Skeletal muscle satellite cell (primary cell): ENCODE results near the gene PRPF6.
"Not testable (repeated sequence)": the region's sequence is repeated elsewhere in the genome, so short reads cannot be mapped to it uniquely, and the experiment has no call there.

Experiments
- H3K27me3 ChIP-seq: 2 replicates; pipeline ENCODE4 v1.7.0; 2013; ENCODE audit warnings: low read length; ENCODE audit not compliant: control insufficient read depth, insufficient read depth
- H3K36me3 ChIP-seq: 2 replicates; pipeline ENCODE4 v1.7.0; 2013; ENCODE audit warnings: mild to moderate bottlenecking, control low read depth, low read length; ENCODE audit not compliant: insufficient read depth
- H3K4me1 ChIP-seq: 2 replicates; pipeline ENCODE4 v1.7.0; 2013; ENCODE audit warnings: low read length; ENCODE audit not compliant: control insufficient read depth, insufficient read depth
- H3K4me2 ChIP-seq: 2 replicates; pipeline ENCODE4 v1.7.0; 2013; ENCODE audit warnings: mild to moderate bottlenecking, low read length
- H3K4me3 ChIP-seq: 2 replicates; pipeline ENCODE4 v1.7.0; 2013; ENCODE audit warnings: low read length
- H3K9ac ChIP-seq: 2 replicates; pipeline ENCODE4 v1.7.0; 2013; ENCODE audit warnings: mild to moderate bottlenecking, low read depth, low read length, moderate library complexity
- H3K9me3 ChIP-seq: replicated peaks from 2 replicates; pipeline ENCODE4 v1.7.0; 2013; ENCODE audit warnings: mild to moderate bottlenecking, control low read depth, low read length

PRPF6 gene

GRCh38 chr20:63973160-63973479, 7.8 kb upstream of the PRPF6 start:
- Histone ChIP-seq H3K4me2 (no peak overlapping the region), H3K27me3 (no peaks in the 10 kb centered on the region), H3K36me3 (no peaks in the 10 kb centered on the region), H3K9me3 (no peaks in the 10 kb centered on the region), H3K4me1 (peaks cover 22% of the 10 kb centered on the region), H3K4me3 (no peak overlapping the region), H3K9ac (peak overlapping the region; percentile 72)

DNA sequence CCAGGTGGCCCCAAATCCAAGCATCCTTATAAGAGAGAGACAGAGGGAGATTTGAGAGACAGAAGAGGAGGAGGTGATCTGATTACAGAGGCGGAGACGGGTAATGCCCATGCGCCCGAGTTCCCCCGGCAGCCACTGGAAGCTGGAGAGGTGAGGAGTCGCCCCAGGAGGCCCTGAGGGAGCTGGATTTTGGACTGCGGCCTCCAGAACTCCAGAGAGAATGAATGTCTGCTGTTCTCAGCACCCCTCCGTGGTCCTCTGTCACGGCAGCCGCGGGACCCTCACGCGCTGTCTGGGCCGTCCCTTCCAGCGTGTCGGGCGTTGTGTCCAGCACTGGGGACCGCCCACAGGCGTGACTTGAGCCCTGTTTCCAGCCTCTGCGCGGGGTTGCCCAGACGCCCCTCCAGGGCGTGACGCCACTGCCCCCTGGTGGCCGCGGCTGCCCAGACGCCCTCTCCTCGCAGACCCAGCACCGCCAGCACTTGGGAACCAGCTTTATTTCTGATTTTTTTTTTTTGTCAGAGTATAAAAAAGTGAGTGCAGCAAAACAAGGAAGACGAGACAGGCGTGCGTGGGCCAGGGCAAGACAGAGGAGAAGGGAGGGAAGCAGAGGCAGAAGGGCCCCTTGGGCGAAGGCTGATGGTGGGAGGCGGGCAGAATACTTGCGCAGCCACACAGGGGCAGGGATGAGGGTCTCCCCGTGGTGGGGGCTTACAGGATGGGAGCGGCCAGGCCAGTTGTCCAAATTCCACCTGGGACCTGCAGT, 7.1 kb upstream of the PRPF6 start:
- Histone ChIP-seq H3K9me3 (no peaks in the 10 kb centered on the region), H3K4me2 (peak overlapping the region; percentile 99), H3K4me1 (peaks cover 24% of the 10 kb centered on the region), H3K4me3 (peak overlapping the region; percentile 80), H3K36me3 (no peaks in the 10 kb centered on the region), H3K27me3 (no peaks in the 10 kb centered on the region), H3K9ac (peak overlapping the region; percentile 72)

- Histone ChIP-seq H3K27me3 (no peaks in the 10 kb centered on the region), H3K9me3 (no peaks in the 10 kb centered on the region), H3K36me3 (no peaks in the 10 kb centered on the region), H3K4me3 (no peak overlapping the region), H3K4me1 (peaks cover 26% of the 10 kb centered on the region), H3K4me2 (no peak overlapping the region), H3K9ac (no peak overlapping the region)
Measured at GRCh38 chr20:63974402-63975200, 6.3 kb upstream of the PRPF6 start.

DNA sequence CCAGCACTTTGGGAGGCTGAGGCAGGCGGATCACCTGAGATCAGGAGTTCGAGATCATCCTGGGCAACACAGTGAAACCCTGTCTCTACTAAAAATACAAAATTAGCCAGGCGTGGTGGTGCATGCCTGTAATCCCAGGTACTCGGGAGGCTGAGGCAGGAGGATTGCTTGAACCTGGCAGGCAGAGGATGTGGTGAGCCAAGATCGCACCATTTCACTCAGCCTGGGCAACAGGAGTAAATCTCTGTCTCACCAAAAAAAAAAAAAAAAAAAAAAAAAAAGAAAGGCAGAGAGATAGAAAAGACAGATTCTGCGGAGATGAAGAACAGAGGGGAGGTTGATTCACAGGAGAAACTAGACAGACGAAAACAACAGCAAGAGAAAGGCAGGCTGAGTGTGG, 4.4 kb upstream of the PRPF6 start:
- H3K4me3 ChIP-seq, H3K27me3 ChIP-seq, H3K4me2 ChIP-seq, H3K9ac ChIP-seq, H3K36me3 ChIP-seq, H3K9me3 ChIP-seq: not testable (repeated sequence)
- peaks cover 30% of the 10 kb centered on the region for H3K4me1 ChIP-seq

DNA sequence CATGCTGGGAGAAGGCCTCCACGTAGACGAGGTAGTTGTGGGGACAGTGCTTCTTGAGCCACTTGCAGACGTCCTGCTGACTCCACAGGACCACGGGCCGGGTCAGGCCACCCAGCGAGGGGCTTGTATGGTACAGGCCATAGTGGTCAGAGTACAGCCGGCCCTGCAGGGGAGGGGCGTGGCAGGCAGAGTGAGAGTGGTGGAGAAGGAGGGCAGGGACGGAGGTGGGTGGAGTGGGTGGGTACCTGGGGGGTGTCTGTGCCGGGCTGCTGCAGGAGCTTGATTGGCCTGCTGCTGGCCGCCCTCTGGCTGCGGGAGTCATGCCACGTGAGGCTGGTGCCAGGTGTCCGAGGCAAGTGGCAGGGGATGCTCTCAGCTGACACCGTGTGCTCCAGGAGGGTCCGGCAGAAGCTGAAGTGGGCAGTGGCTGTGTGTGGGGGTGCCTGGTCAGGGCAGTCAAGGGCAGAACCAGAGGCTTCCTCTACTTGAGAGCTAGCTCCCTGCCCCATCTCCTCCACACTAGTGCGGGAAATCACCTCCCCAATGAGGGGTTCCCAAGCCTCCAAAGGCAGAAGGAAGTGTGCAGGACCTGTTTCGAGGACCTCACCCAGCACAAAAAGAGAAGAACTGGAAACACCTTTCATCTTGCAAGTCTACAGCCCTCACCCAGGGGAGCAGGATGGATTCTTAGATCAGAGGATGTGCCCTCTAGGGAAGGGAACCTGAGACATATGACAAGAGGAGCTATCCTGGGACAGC, 3.8 kb upstream of the PRPF6 start:
- H3K9me3 ChIP-seq, result no peaks in the 10 kb centered on the region
- H3K36me3 ChIP-seq, result no peaks in the 10 kb centered on the region
- no peaks in the 10 kb centered on the region for H3K27me3 ChIP-seq
- no peak overlapping the region for H3K9ac ChIP-seq
- peaks cover 35% of the 10 kb centered on the region for H3K4me1 ChIP-seq
- no peak overlapping the region for H3K4me3 ChIP-seq
- H3K4me2 ChIP-seq, result peak overlapping the region; percentile 33

DNA sequence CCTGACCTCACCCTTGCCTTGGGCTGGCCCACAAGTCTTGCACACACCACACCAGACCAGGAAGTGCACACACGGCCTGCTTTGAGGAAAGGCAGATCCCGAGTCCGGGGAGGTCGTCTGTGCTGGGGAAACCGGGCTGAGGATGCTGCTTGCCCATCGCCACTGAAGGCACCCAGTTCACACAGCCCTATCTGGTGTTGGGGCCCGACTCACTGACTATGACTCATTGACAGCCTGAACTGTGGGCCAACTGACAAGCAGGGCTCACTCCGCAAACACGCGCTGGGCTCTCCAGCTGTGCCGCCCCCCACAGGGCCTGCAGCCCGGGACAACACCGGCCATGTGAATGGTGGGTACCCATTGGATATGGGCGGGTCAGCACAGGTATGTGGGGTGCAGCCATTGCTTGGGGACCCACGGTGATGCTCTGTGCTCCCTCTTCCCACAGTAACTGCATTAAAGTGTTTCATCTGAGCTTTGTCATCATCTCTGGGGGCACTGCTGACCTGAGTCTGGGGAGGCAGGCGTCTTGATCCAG, 3.1 kb upstream of the PRPF6 start:
- Histone ChIP-seq H3K4me2 (peak overlapping the region; percentile 84), H3K4me3 (no peak overlapping the region), H3K9me3 (no peaks in the 10 kb centered on the region), H3K9ac (no peak overlapping the region), H3K4me1 (peaks cover 35% of the 10 kb centered on the region), H3K36me3 (peaks cover 1% of the 10 kb centered on the region), H3K27me3 (no peaks in the 10 kb centered on the region)

- H3K9ac ChIP-seq, result peak overlapping the region; percentile 26
Measured at GRCh38 chr20:63978319-63979228, 2.4 kb upstream of the PRPF6 start.

GRCh38 chr20:63979229-63979556, 1.7 kb upstream of the PRPF6 start:
- H3K4me1 ChIP-seq, result peaks cover 35% of the 10 kb centered on the region
- H3K9ac ChIP-seq, result peak overlapping the region; percentile 26
- peaks cover 7% of the 10 kb centered on the region for H3K36me3 ChIP-seq
- no peaks in the 10 kb centered on the region for H3K9me3 ChIP-seq
- H3K4me3 ChIP-seq, result peak overlapping the region; percentile 65
- peak overlapping the region; percentile 84 for H3K4me2 ChIP-seq
- H3K27me3 ChIP-seq, result no peaks in the 10 kb centered on the region

More at GRCh38 chr20:63978319-63979228, 2.4 kb upstream of the PRPF6 start:
- Histone ChIP-seq H3K4me3 (peak overlapping the region; percentile 65), H3K4me1 (peaks cover 35% of the 10 kb centered on the region), H3K9me3 (no peaks in the 10 kb centered on the region), H3K36me3 (peaks cover 7% of the 10 kb centered on the region), H3K27me3 (no peaks in the 10 kb centered on the region), H3K4me2 (peak overlapping the region; percentile 84)

DNA sequence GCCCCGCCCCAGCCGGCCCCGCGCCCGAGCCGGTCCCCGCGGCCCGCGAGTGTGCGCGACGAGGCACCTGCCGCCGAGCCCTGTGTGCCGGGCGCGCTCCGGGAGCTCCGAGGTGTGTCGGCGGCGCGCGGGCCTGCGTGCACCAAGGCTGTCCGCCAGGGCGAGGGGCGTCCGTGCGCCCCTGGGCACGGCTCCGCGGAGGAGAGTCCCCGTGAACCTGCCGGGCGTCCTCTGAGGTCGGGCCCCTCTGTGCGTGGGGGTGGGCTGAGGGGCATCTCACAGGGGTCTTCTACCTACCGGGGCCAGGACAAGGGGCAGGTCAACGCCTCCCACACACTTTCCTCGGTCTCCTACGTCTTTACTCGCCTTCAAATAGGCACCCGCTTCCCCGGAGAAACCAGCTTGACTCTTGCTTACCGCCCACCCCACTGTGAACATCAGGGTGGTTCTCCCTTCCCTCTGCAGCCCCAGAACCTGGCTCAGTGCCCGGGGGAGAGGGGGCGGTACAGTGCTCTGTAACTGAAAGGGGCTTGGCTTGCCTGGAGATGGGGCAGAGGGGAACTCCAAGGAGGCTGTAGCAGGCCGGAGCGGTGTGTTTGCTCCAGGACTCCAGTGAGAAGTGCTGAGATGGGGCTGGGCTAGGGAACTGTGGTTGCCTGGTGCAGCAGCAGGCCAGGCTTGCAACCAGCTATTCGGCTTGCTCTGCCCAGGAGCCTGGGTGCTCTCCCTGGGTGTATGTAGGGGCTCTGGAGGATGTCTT, 1.2 kb upstream of the PRPF6 start, which contains the start of gene SAMD10:
SAMD10 (minus strand) TSS at position 86 of the 760 bp plus-strand sequence. CDS start 175 bp downstream, outside the sequence.
- Histone ChIP-seq H3K4me2 (peak within 1 kb of the TSS; percentile 84), H3K9me3 (no peaks in the 10 kb centered on the region), H3K36me3 (peaks cover 11% of the 10 kb centered on the region), H3K27me3 (no peaks in the 10 kb centered on the region), H3K4me1 (peaks cover 35% of the 10 kb centered on the region), H3K9ac (peak within 1 kb of the TSS; percentile 92), H3K4me3 (peak within 1 kb of the TSS; percentile 87)

GRCh38 chr20:63980317-63980805, 571 bp upstream of the PRPF6 start:
- Histone ChIP-seq H3K4me3 (peak overlapping the region; percentile 87), H3K9me3 (no peaks in the 10 kb centered on the region), H3K36me3 (peaks cover 17% of the 10 kb centered on the region), H3K4me2 (peak overlapping the region; percentile 84), H3K9ac (peak overlapping the region; percentile 92), H3K4me1 (peaks cover 35% of the 10 kb centered on the region), H3K27me3 (no peaks in the 10 kb centered on the region)
